ENCODE data around the gene KRT77.

The KRT77 gene

DNA sequence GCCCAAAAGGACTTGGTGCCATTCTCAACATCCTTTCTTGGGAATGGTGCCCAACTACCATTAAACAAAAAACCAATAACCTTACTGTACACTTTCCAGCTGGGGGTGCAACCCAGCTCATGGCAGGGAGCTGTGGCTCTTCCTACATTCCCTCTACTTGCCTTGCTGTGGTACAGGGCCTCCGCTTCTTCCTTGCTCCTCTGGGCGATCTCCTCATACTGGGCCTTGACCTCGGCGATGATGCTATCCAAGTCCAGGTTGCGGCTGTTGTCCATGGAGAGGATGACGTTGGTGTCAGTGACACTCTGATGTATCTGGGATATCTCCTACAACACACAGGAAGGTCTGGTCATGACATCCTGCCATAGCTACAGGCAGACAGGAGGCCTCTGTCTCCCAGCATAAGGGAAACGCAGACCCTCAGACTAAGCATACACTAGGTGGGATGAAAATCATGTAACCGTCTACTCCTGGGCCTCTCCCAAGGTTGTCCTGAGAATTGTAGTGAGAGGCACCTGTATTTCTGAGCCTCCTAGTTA is 55.2 kb downstream of the KRT77 start:
- Histone ChIP-seq H3K4me1 (ENCODE audit: control insufficient read depth, insufficient read depth, low read length) (no peaks in the 10 kb centered on the region), H3K9me3 (ENCODE audit: control insufficient read depth, insufficient read depth, low read length) (no peaks in the 10 kb centered on the region), H3K27ac (ENCODE audit: low read length) (no peak overlapping the region), H3K4me3 (ENCODE audit: low read length) (no peak overlapping the region), H3K36me3 (ENCODE audit: control insufficient read depth, insufficient read depth, low read length) (no peaks in the 10 kb centered on the region), H3K27me3 (ENCODE audit: control insufficient read depth, insufficient read depth, low read length) (no peaks in the 10 kb centered on the region)
- no peak for DNase-seq (ENCODE audit: low read depth, low spot score)
- WGBS (ENCODE audit: insufficient coverage, insufficient read length) = no CpG with 5 or more reads among the region's 8 CpGs

DNA sequence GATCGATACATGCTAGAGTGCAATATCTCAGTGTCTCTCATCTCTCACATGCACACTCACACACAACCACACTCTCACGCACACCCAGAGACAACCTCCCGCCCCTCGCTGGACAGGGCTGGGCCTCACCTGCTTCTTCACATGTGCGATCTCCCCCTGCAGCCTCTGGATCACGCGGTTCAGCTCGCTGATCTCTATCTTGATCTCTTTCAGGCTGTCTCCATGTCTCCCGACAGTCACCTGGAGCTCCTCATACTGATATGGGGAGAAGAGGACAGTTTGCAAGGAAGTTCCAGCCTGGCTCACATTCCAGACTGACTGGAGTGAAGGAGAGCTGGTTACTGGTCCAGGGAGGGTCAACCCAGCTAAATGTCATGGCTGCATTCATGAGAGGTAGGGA is 55.7 kb downstream of the KRT77 start:
- no peaks in the 10 kb centered on the region for H3K36me3 ChIP-seq (ENCODE audit: control insufficient read depth, insufficient read depth, low read length)
- H3K27me3 ChIP-seq (ENCODE audit: control insufficient read depth, insufficient read depth, low read length) = no peaks in the 10 kb centered on the region
- WGBS (ENCODE audit: insufficient coverage, insufficient read length) = no CpG with 5 or more reads among the region's 9 CpGs
- DNase-seq (ENCODE audit: low read depth, low spot score) = no peak
- no peak overlapping the region for H3K27ac ChIP-seq (ENCODE audit: low read length)
- no peaks in the 10 kb centered on the region for H3K4me1 ChIP-seq (ENCODE audit: control insufficient read depth, insufficient read depth, low read length)
- H3K4me3 ChIP-seq (ENCODE audit: low read length) = no peak overlapping the region
- H3K9me3 ChIP-seq (ENCODE audit: control insufficient read depth, insufficient read depth, low read length) = no peaks in the 10 kb centered on the region

DNA sequence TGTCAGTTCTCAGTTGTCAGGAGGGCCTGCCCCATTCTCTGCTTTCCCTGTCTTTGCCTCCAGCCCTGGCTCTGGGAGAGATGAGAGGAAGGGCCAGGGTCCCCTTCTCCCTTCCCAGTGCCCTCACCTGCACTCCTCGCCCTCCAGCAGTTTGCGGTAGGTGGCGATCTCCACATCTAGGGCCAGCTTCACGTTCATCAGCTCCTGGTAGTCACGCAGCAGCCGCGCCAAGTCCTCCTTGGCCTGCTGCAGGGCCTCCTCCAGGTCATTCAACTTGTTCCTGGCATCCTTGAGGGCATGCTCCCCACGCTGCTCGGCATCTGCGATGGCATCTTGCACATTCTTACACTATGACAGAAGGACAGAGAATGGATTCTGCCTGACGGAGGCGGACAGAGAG is 56.7 kb downstream of the KRT77 start:
- Histone ChIP-seq H3K27ac (ENCODE audit: low read length) (no peak overlapping the region), H3K4me3 (ENCODE audit: low read length) (no peak overlapping the region), H3K4me1 (ENCODE audit: control insufficient read depth, insufficient read depth, low read length) (no peaks in the 10 kb centered on the region), H3K9me3 (ENCODE audit: control insufficient read depth, insufficient read depth, low read length) (no peaks in the 10 kb centered on the region), H3K27me3 (ENCODE audit: control insufficient read depth, insufficient read depth, low read length) (no peaks in the 10 kb centered on the region), H3K36me3 (ENCODE audit: control insufficient read depth, insufficient read depth, low read length) (no peaks in the 10 kb centered on the region)
- no CpG with 5 or more reads among the region's 12 CpGs for WGBS (ENCODE audit: insufficient coverage, insufficient read length)
- no peak for DNase-seq (ENCODE audit: low read depth, low spot score)

GRCh38 chr12:52645982-52646381 is 57.3 kb downstream of the KRT77 start:
- no peak overlapping the region for H3K4me3 ChIP-seq (ENCODE audit: low read length)
- no peaks in the 10 kb centered on the region for H3K36me3 ChIP-seq (ENCODE audit: control insufficient read depth, insufficient read depth, low read length)
- H3K27ac ChIP-seq (ENCODE audit: low read length) = no peak overlapping the region
- WGBS (ENCODE audit: insufficient coverage, insufficient read length) = no CpG with 5 or more reads among the region's 4 CpGs
- H3K9me3 ChIP-seq (ENCODE audit: control insufficient read depth, insufficient read depth, low read length) = no peaks in the 10 kb centered on the region
- no peak for DNase-seq (ENCODE audit: low read depth, low spot score)
- no peaks in the 10 kb centered on the region for H3K4me1 ChIP-seq (ENCODE audit: control insufficient read depth, insufficient read depth, low read length)
- no peaks in the 10 kb centered on the region for H3K27me3 ChIP-seq (ENCODE audit: control insufficient read depth, insufficient read depth, low read length)

DNA sequence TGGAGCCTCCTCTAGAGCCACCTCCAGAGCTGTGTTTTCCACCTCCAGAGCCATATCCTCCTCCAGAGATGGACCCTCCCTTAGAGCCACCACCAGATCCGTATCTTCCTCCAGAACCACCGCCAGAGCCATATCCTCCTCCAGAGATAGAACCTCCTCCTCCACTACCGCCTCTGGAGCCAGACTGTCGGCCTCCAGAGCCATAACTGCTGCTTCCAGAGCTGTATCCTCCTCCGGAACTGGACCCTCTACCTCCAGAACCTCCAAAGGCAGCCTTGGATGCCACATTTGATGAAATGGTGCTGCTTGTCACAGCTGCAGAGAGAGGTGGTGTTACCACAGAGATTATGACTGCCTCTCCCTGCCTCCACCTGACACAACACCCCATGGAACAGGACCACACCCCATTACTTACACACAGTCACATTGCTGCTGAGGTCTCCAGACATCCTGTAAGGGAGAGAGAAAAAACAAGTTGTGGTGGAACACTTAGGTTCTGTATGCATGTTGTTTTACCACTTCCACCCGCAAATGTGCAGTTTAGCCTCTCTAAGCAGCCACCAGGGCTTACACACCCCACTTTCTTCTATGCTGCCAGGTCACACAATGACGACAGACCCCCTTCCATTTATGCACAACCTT is 58.1 kb downstream of the KRT77 start:
- no peaks in the 10 kb centered on the region for H3K27me3 ChIP-seq (ENCODE audit: control insufficient read depth, insufficient read depth, low read length)
- no CpG with 5 or more reads among the region's 7 CpGs for WGBS (ENCODE audit: insufficient coverage, insufficient read length)

DNA sequence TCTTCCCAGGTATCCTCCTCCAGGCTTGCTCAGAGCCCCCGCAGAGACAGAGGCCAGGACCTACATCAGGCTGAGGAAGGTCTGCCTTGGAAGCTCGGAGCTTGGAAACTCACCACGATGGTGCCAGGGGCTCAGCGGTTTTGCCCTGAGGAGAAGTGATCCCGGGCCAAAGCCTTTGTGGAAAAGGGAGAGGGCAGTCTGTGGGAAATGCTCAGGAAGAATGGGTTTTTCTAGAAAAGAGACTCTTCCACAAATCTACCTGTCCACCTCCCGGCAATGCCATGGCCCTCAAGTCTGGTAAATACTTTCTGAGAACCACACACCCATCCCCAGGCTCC is 59.3 kb downstream of the KRT77 start:
- H3K27me3 ChIP-seq (ENCODE audit: control insufficient read depth, insufficient read depth, low read length) = no peaks in the 10 kb centered on the region

More for the DNA sequence above, 58.1 kb downstream of the KRT77 start:
- no peaks in the 10 kb centered on the region for H3K4me1 ChIP-seq (ENCODE audit: control insufficient read depth, insufficient read depth, low read length)
- H3K36me3 ChIP-seq (ENCODE audit: control insufficient read depth, insufficient read depth, low read length) = no peaks in the 10 kb centered on the region
- H3K4me3 ChIP-seq (ENCODE audit: low read length) = no peak overlapping the region
- no peak overlapping the region for H3K27ac ChIP-seq (ENCODE audit: low read length)
- no peaks in the 10 kb centered on the region for H3K9me3 ChIP-seq (ENCODE audit: control insufficient read depth, insufficient read depth, low read length)
- no peak for DNase-seq (ENCODE audit: low read depth, low spot score)

DNA sequence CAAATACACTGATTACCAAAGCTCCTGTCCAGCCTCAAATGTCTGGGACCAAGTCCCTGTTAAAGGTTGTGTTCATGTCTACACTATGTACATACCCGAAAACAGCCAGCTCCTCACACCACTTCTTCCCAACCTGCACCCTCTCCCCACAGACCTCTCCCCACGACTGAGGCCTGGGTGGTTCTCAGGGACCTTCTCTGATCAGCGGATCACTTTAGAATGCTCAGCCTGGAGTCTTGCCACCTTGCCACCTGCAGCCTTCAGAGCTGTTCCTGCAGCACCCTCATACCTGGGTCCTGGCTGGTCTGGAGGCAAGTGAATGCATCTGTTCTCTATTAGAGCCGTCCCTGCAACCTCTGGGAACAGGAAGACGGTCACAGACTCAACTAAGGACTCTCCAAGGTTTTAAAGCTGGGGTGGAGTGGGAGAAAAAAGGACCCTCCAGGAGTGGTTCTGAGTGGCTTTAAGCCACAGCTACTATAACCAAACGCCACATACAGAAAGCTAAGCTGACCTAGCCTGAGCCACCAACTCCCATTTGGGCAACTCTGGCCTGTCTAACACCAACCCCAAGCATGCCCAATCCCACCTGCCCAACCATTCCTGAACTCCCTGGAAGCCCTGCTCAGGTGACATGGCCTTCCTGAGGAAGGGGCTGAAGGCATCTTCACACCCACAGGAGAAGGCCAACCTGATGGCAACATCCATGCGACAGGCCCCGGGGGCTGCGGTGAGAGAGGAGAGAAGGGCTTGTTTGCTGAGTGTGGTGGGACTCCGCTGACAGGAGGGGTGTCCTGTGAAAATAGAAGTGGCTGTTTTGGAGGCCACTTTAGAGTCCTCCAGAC is 59.9 kb downstream of the KRT77 start:
- Histone ChIP-seq H3K9me3 (ENCODE audit: control insufficient read depth, insufficient read depth, low read length) (no peaks in the 10 kb centered on the region), H3K4me1 (ENCODE audit: control insufficient read depth, insufficient read depth, low read length) (no peaks in the 10 kb centered on the region), H3K27me3 (ENCODE audit: control insufficient read depth, insufficient read depth, low read length) (no peaks in the 10 kb centered on the region), H3K4me3 (ENCODE audit: low read length) (no peak overlapping the region), H3K27ac (ENCODE audit: low read length) (no peak overlapping the region), H3K36me3 (ENCODE audit: control insufficient read depth, insufficient read depth, low read length) (no peaks in the 10 kb centered on the region)
- no CpG with 5 or more reads among the region's 10 CpGs for WGBS (ENCODE audit: insufficient coverage, insufficient read length)
- DNase-seq (ENCODE audit: low read depth, low spot score) = no peak

More for the DNA sequence above, 59.3 kb downstream of the KRT77 start:
- no peak for DNase-seq (ENCODE audit: low read depth, low spot score)
- no peaks in the 10 kb centered on the region for H3K9me3 ChIP-seq (ENCODE audit: control insufficient read depth, insufficient read depth, low read length)
- no peak overlapping the region for H3K4me3 ChIP-seq (ENCODE audit: low read length)
- WGBS (ENCODE audit: insufficient coverage, insufficient read length) = no CpG with 5 or more reads among the region's 6 CpGs
- no peaks in the 10 kb centered on the region for H3K36me3 ChIP-seq (ENCODE audit: control insufficient read depth, insufficient read depth, low read length)
- no peak overlapping the region for H3K27ac ChIP-seq (ENCODE audit: low read length)
- H3K4me1 ChIP-seq (ENCODE audit: control insufficient read depth, insufficient read depth, low read length) = no peaks in the 10 kb centered on the region

GRCh38 chr12:52641468-52641867 is 61.9 kb downstream of the KRT77 start:
- Histone ChIP-seq H3K4me3 (ENCODE audit: low read length) (no peak overlapping the region), H3K36me3 (ENCODE audit: control insufficient read depth, insufficient read depth, low read length) (no peaks in the 10 kb centered on the region), H3K27ac (ENCODE audit: low read length) (no peak overlapping the region), H3K9me3 (ENCODE audit: control insufficient read depth, insufficient read depth, low read length) (no peaks in the 10 kb centered on the region), H3K4me1 (ENCODE audit: control insufficient read depth, insufficient read depth, low read length) (no peaks in the 10 kb centered on the region), H3K27me3 (ENCODE audit: control insufficient read depth, insufficient read depth, low read length) (no peaks in the 10 kb centered on the region)
- DNase-seq (ENCODE audit: low read depth, low spot score) = no peak
- WGBS (ENCODE audit: insufficient coverage, insufficient read length) = no CpG with 5 or more reads among the region's 4 CpGs

All from iPS DF 6.9 (cell line).